Thyroid gland (tissue), 4 donors: ENCODE data around the gene ITGAV.

ENCODE experiments used
- POLR2A ChIP-seq, 2 donors: fragments of 450-650 bp; IDR thresholded peaks; one replicate each; pipeline ENCODE4 v1.6.1; 2017; ENCODE audit warnings: antibody characterized with exemption in 2 of 2, mild to moderate bottlenecking in 2 of 2, moderate library complexity in 1 of 2
- TF ChIP-seq, protein P1 (sequence below), 6 experiments: fragments of 200-600 bp in 3 of 6; fragments of 450-650 bp in 3 of 6; sonication (generic) in 3 of 6; IDR thresholded peaks; one replicate each; pipeline ENCODE4 v1.5.1; 2016 to 2019; ENCODE audit warnings: antibody characterized with exemption in 6 of 6, mild to moderate bottlenecking in 2 of 6, inconsistent platforms in 1 of 6, moderate library complexity in 1 of 6

DNA sequence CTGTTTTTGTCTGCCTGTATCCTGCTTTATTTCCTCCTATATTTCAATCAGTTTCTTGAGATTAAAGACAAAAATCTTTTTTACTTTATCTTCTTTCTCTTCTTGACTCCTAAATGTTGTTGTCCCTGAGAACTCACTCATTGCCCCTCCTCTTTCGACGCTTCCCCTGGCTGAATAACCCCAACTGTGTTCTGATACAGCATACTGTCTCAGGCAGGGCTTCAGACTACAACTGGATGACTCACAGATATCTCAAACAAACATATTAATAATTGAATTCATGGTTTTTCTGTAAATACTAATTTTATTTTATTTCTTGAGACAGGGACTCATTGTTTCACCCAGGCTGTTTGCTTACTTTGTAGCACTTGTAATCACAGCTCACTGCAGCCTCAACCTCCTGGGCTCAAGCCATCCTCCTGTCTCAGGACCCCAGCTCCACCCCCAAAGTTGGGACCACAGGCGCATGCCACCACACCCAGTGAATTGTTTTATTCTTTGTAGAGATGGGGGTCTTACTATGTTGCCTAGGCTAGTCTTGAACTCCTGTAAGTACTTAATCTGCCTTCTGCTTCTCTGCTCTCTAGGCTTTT lies 9.4 kb downstream of the ITGAV start:
- TF ChIP-seq, protein P1, sequence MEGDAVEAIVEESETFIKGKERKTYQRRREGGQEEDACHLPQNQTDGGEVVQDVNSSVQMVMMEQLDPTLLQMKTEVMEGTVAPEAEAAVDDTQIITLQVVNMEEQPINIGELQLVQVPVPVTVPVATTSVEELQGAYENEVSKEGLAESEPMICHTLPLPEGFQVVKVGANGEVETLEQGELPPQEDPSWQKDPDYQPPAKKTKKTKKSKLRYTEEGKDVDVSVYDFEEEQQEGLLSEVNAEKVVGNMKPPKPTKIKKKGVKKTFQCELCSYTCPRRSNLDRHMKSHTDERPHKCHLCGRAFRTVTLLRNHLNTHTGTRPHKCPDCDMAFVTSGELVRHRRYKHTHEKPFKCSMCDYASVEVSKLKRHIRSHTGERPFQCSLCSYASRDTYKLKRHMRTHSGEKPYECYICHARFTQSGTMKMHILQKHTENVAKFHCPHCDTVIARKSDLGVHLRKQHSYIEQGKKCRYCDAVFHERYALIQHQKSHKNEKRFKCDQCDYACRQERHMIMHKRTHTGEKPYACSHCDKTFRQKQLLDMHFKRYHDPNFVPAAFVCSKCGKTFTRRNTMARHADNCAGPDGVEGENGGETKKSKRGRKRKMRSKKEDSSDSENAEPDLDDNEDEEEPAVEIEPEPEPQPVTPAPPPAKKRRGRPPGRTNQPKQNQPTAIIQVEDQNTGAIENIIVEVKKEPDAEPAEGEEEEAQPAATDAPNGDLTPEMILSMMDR (IDR thresholded peaks at IDR 0.05): no peak
- no peak for TF ChIP-seq POLR2A (IDR thresholded peaks at IDR 0.05)
